K562 treated with DMSO at 1 percent for 4 hours (cell line): ENCODE results near the gene TMTC4. TPM values are rescaled to one million over a fixed set of nuclear protein-coding genes. Genes with fewer than 3 reads are reported as not detected.

Experiments
- total RNA-seq: library from RNA; unstranded; fragments of 300-600 nt; gene quantifications from 2 replicates; pipeline ENCODE4 v1.2.3, GENCODE V29; 2022; ENCODE audit not compliant: insufficient read depth

TMTC4 gene
- total RNA-seq, result 6.0 and 7.3 TPM in 2 replicates

GRCh38 chr13:100674572-100674871 is at the start of gene TMTC4:
Gene TMTC4, minus strand, starts transcription at chr13:100674795. Its CDS starts 4,433 bp downstream, at chr13:100670362.

GRCh38 chr13:100588331-100589177 is 86.0 kb downstream of the TMTC4 start, which contains the start of gene GGACT:
Gene GGACT, minus strand, starts transcription at chr13:100588789. Its CDS starts 56,198 bp downstream, at chr13:100532591.

Other genes starting within 250 kb of the TMTC4 start
- 0.59 and 0.87 TPM in 2 replicates for gene GGACT, start 86.0 kb downstream of the TMTC4 start, total RNA-seq